GM23338 (cell line): ENCODE results near the gene OR52K1. TPM values are rescaled to one million over a fixed set of nuclear protein-coding genes. Genes with fewer than 3 reads are reported as not detected.
"Not testable (repeated sequence)": the region's sequence is repeated elsewhere in the genome, so short reads cannot be mapped to it uniquely, and the experiment has no call there.

Source experiments
- ATAC-seq: fragments of 200-7000 bp; cut with Tn5 transposase; 3 replicates; pipeline ENCODE4 v1.9.1; 2020
- DNase-seq: peaks from one replicate; pipeline ENCODE4 v3.0.0-alpha.2; 2015; ENCODE audit warnings: low spot score
- H2AFZ ChIP-seq: fragments of 200-600 bp; sonication (generic); 2 replicates; pipeline ENCODE4 v1.8.0; 2016; ENCODE audit warnings: antibody characterized with exemption, mild to moderate bottlenecking, moderate library complexity
- H3F3A ChIP-seq: fragments of 200-600 bp; sonication (generic); replicated peaks from 2 replicates; pipeline ENCODE4 v1.8.0; 2017; ENCODE audit warnings: antibody characterized with exemption, mixed run types, low read depth
- H3K27ac ChIP-seq: fragments of 200-600 bp; sonication (generic); 2 replicates; pipeline ENCODE4 v1.6.1; 2016; ENCODE audit warnings: low read depth
- H3K27me3 ChIP-seq: fragments of 200-600 bp; sonication (generic); 2 replicates; pipeline ENCODE4 v1.8.0; 2016; ENCODE audit warnings: mild to moderate bottlenecking, mixed run types, moderate library complexity; ENCODE audit not compliant: insufficient read depth
- H3K36me3 ChIP-seq: fragments of 200-600 bp; sonication (generic); 2 replicates; pipeline ENCODE4 v1.8.0; 2016; ENCODE audit warnings: mild to moderate bottlenecking; ENCODE audit not compliant: insufficient read depth
- H3K4me1 ChIP-seq: fragments of 200-600 bp; sonication (generic); 2 replicates; pipeline ENCODE4 v1.8.0; 2016; ENCODE audit warnings: mild to moderate bottlenecking, moderate library complexity; ENCODE audit not compliant: insufficient read depth
- H3K4me2 ChIP-seq: fragments of 200-600 bp; sonication (generic); 2 replicates; pipeline ENCODE4 v1.7.1; 2017; ENCODE audit warnings: mixed run types
- H3K4me3 ChIP-seq: fragments of 200-600 bp; sonication (generic); 2 replicates; pipeline ENCODE4 v1.6.1; 2016; ENCODE audit warnings: mixed run types
- H3K79me2 ChIP-seq: fragments of 200-600 bp; sonication (generic); replicated peaks from 2 replicates; pipeline ENCODE4 v1.8.0; 2017; ENCODE audit warnings: mild to moderate bottlenecking; ENCODE audit not compliant: insufficient read depth
- H3K9me2 ChIP-seq: fragments of 200-600 bp; sonication (generic); 2 replicates; pipeline ENCODE4 v1.8.0; 2017; ENCODE audit not compliant: insufficient read depth
- H4K20me1 ChIP-seq: fragments of 200-600 bp; sonication (generic); replicated peaks from 2 replicates; pipeline ENCODE4 v1.8.0; 2017; ENCODE audit warnings: mild to moderate bottlenecking; ENCODE audit not compliant: insufficient read depth
- H3K27ac Mint-ChIP-seq: 2 replicates; pipeline ENCODE4 v1.8.0; 2020; ENCODE audit warnings: inconsistent platforms, mild to moderate bottlenecking, moderate library complexity, mixed read lengths
- H3K27me3 Mint-ChIP-seq: 3 replicates; pipeline ENCODE4 v1.8.0; 2022; ENCODE audit warnings: low read depth, mild to moderate bottlenecking, moderate library complexity, mixed read lengths, inconsistent platforms; ENCODE audit not compliant: insufficient read depth, poor library complexity
- H3K36me3 Mint-ChIP-seq: 3 replicates; pipeline ENCODE4 v1.8.0; 2021; ENCODE audit warnings: low read depth, mild to moderate bottlenecking, inconsistent platforms, moderate library complexity, mixed read lengths
- H3K4me1 Mint-ChIP-seq: 3 replicates; pipeline ENCODE4 v1.8.0; 2020; ENCODE audit warnings: mild to moderate bottlenecking, inconsistent platforms, mixed read lengths
- H3K4me3 Mint-ChIP-seq: 3 replicates; pipeline ENCODE4 v1.8.0; 2021; ENCODE audit warnings: moderate library complexity, mild to moderate bottlenecking, inconsistent platforms, mixed read lengths
- H3K9me3 Mint-ChIP-seq: 3 replicates; pipeline ENCODE4 v1.8.0; 2020; ENCODE audit warnings: moderate library complexity, mild to moderate bottlenecking, inconsistent platforms, mixed read lengths
- CREB1 ChIP-seq: fragments of 250-450 bp; sonication (Bioruptor Pico); IDR thresholded peaks from 2 replicates; pipeline ENCODE4 v1.5.0; 2020; ENCODE audit warnings: low read depth, mild to moderate bottlenecking, moderate library complexity
- CTCF ChIP-seq, 2 experiments: fragments of 200-600 bp in 1 of 2; sonication (generic) in 1 of 2; conservative IDR thresholded peaks; 2 replicates each; pipeline versions ENCODE4 v1.5.1 to v1.6.1; 2016 to 2017; ENCODE audit warnings: antibody characterized with exemption in 2 of 2, low read depth in 2 of 2, mild to moderate bottlenecking in 2 of 2, moderate library complexity in 1 of 2
- ETS1 ChIP-seq: IDR thresholded peaks from 2 replicates; pipeline ENCODE4 v1.6.1; 2016; ENCODE audit warnings: antibody characterized with exemption
- EZH2 ChIP-seq: fragments of 200-600 bp; sonication (generic); IDR thresholded peaks from one replicate; pipeline ENCODE4 v1.8.0; 2017; ENCODE audit warnings: antibody characterized with exemption, mild to moderate bottlenecking, low read depth; ENCODE audit not compliant: unreplicated experiment
- JUNB ChIP-seq: IDR thresholded peaks from one replicate; pipeline ENCODE4 v1.6.1; 2016; ENCODE audit warnings: antibody characterized with exemption; ENCODE audit not compliant: unreplicated experiment
- NANOG ChIP-seq: IDR thresholded peaks from 2 replicates; pipeline ENCODE4 v1.6.1; 2016; ENCODE audit warnings: antibody characterized with exemption, borderline replicate concordance
- STAT1 ChIP-seq: IDR thresholded peaks from one replicate; pipeline ENCODE4 v1.6.1; 2016; ENCODE audit warnings: antibody characterized with exemption; ENCODE audit not compliant: unreplicated experiment
- ZNF114 ChIP-seq: fragments of 250-450 bp; sonication (Bioruptor Pico); IDR thresholded peaks from 2 replicates; pipeline ENCODE4 v1.5.0; 2020; ENCODE audit warnings: mild to moderate bottlenecking, moderate library complexity
- ZNF331 ChIP-seq: fragments of 250-450 bp; sonication (Bioruptor Pico); IDR thresholded peaks from 2 replicates; pipeline ENCODE4 v1.5.0; 2020; ENCODE audit warnings: low read depth, mild to moderate bottlenecking, moderate library complexity
- polyA plus RNA-seq: library from polyadenylated mRNA; unstranded; fragments of >200 nt; fragmentation: Nextera tagmentation; extraction: Ambion mirVana; gene quantifications from 2 replicates; pipeline ENCODE4 v1.2.1, GENCODE V29; 2016
- total RNA-seq: library from RNA; depleted of rRNA; stranded (reverse); fragments of >200 nt; shearing (Covaris generic); gene quantifications from 2 replicates; pipeline ENCODE4 v1.2.3, GENCODE V29; 2014

OR52K1 gene
- total and polyA plus RNA-seq, 2 experiments from 2014 or later, result not detected

- H3K9me2 ChIP-seq, result peaks cover 12% of the 10 kb centered on the region
- H3K4me2 ChIP-seq, result no peak overlapping the region
- no peaks in the 10 kb centered on the region for H3F3A ChIP-seq
- DNase-seq (no peak), ATAC-seq (no peak)
- TF ChIP-seq JUNB (no peak), EZH2 (no peak), NANOG (no peak), CTCF (conservative IDR thresholded peaks at IDR 0.05; ENCODE audit: low read depth in 2 of 2) (no peak), ZNF331 (no peak), STAT1 (no peak), CREB1 (CRISPR knock-in tag) (no peak)
- H3K4me1 Mint-ChIP-seq, result no peaks in the 10 kb centered on the region
- peaks cover 14% of the 10 kb centered on the region for H3K9me3 Mint-ChIP-seq
- H4K20me1 ChIP-seq, result no peaks in the 10 kb centered on the region; the same call in 1 of the 2 replicates
- no peaks in the 10 kb centered on the region for H3K27me3 ChIP-seq
- H3K4me3 Mint-ChIP-seq, result no peak overlapping the region
- H2AFZ ChIP-seq, result no peak overlapping the region
- no peaks in the 10 kb centered on the region for H3K79me2 ChIP-seq
- H3K4me1 ChIP-seq, result no peaks in the 10 kb centered on the region
- no peak overlapping the region for H3K27ac Mint-ChIP-seq
- no peak overlapping the region for H3K27ac ChIP-seq
- 0 out of 3 replicates have a peak, but pooled peaks cover 3% of the 10 kb centered on the region for H3K36me3 Mint-ChIP-seq
- H3K4me3 ChIP-seq, result no peak overlapping the region
- no peaks in the 10 kb centered on the region for H3K36me3 ChIP-seq
- H3K27me3 Mint-ChIP-seq, result no peaks in the 10 kb centered on the region
Measured at GRCh38 chr11:4527926-4528325, 45.5 kb downstream of the OR52K1 start.

- not testable (repeated sequence) for H2AFZ ChIP-seq, H3K4me3 Mint-ChIP-seq, H3K27ac ChIP-seq, H3K27me3 ChIP-seq, ATAC-seq, H3K4me2 ChIP-seq, H3K4me3 ChIP-seq, H3K79me2 ChIP-seq, H3K4me1 Mint-ChIP-seq, H3K27ac Mint-ChIP-seq, H3K27me3 Mint-ChIP-seq, H3K4me1 ChIP-seq, H3F3A ChIP-seq, H4K20me1 ChIP-seq, H3K36me3 Mint-ChIP-seq, H3K36me3 ChIP-seq
- DNase-seq, result peak; percentile 16
- H3K9me3 Mint-ChIP-seq, result peaks cover 14% of the 10 kb centered on the region
- peaks cover 12% of the 10 kb centered on the region; the same call in 1 of the 2 replicates for H3K9me2 ChIP-seq
Measured at GRCh38 chr11:4531686-4532085, 49.2 kb downstream of the OR52K1 start.

DNA sequence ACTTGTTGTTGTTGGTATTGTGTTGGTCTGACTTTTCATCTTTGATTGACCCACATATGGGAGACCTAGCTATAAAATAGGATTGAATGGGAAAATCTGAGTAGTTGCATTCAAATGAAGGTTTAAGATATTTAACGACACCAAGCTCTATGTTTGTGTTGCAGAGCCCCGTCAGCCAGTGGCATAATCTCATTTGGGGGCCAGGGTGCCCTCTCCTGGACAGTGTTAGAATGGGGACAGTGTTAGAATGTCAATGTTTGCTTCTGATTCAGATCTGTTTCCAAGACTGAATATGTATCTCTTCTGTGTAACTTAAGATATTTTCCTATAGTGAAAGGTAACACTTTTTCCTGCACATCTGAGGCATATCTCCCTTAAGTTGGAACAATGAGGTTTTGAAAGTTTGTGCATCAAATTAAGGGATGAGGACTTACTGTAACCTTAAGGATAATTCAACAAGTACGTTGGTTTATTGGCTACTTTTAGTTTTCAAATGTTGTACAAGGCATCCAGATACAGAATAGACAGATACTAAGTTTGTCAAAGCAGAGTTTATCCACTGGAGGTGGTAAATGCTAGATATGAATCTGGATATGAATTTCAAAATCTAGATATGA, 57.3 kb downstream of the OR52K1 start:
- Histone ChIP-seq H3K79me2 (no peaks in the 10 kb centered on the region), H3F3A (no peaks in the 10 kb centered on the region), H3K4me3 (no peak overlapping the region), H3K27me3 (no peaks in the 10 kb centered on the region), H3K36me3 (no peaks in the 10 kb centered on the region), H3K9me2 (0 out of 2 replicates have a peak, but pooled peaks cover 3% of the 10 kb centered on the region), H3K27ac (no peak overlapping the region), H3K4me2 (no peak overlapping the region), H2AFZ (no peak overlapping the region), H3K4me1 (no peaks in the 10 kb centered on the region), H4K20me1 (no peaks in the 10 kb centered on the region)
- H3K4me1 Mint-ChIP-seq, result no peaks in the 10 kb centered on the region
- no peaks in the 10 kb centered on the region; the same call in 2 of the 3 replicates for H3K9me3 Mint-ChIP-seq
- TF ChIP-seq CTCF (conservative IDR thresholded peaks at IDR 0.05; ENCODE audit: low read depth in 2 of 2) (peak; percentile 81), ZNF114 (CRISPR knock-in tag) (no peak), ETS1 (no peak), NANOG (no peak)
- H3K27ac Mint-ChIP-seq, result no peak overlapping the region
- DNase-seq, result peak; percentile 64
- H3K4me3 Mint-ChIP-seq, result no peak overlapping the region
- H3K27me3 Mint-ChIP-seq, result no peaks in the 10 kb centered on the region
- peak; percentile 83 for ATAC-seq
- H3K36me3 Mint-ChIP-seq, result no peaks in the 10 kb centered on the region
